Mucosa of descending colon (tissue), 3 donors: Measurements from ENCODE around the gene TC2N. TPM values are rescaled to one million over a fixed set of nuclear protein-coding genes. Genes with fewer than 3 reads are reported as not detected.
A peak's percentile ranks its signal among the peaks of the same experiment; 100 is the strongest.

ENCODE experiments used
- ATAC-seq: fragments of 200-7000 bp; cut with Tn5 transposase; one replicate; pipeline ENCODE4 v1.9.1; 2020; ENCODE audit warnings: mild to moderate bottlenecking, moderate library complexity
- DNase-seq, 3 donors: peaks; one replicate each; pipeline ENCODE4 v3.0.0-alpha.2; 2020
- H3K36me3 ChIP-seq: fragments of 200-600 bp; one replicate; pipeline ENCODE4 v1.8.0; 2021; ENCODE audit warnings: low read depth, mild to moderate bottlenecking
- H3K4me1 ChIP-seq: fragments of 200-600 bp; one replicate; pipeline ENCODE4 v1.8.0; 2021; ENCODE audit warnings: low read depth, mild to moderate bottlenecking
- H3K4me3 ChIP-seq: fragments of 200-600 bp; one replicate; pipeline ENCODE4 v1.8.0; 2021; ENCODE audit warnings: mild to moderate bottlenecking
- H3K9me3 ChIP-seq: fragments of 200-600 bp; one replicate; pipeline ENCODE4 v1.8.0; 2021; ENCODE audit warnings: mild to moderate bottlenecking
- CTCF ChIP-seq: fragments of 200-600 bp; IDR thresholded peaks from one replicate; pipeline ENCODE4 v1.8.0; 2022; ENCODE audit warnings: antibody characterized with exemption, mild to moderate bottlenecking
- intact Hi-C, 2 donors: fragments of 100-400 bp; cut with DNase I in 1 of 2; cut with micrococcal nuclease in 1 of 2; formaldehyde crosslinking; loops; one replicate each; pipeline versions ENCODE4 v1.11.0 to v1.11.1; 2022; cut with DNase I, micrococcal nuclease
- long read RNA-seq, 2 donors: library from polyadenylated mRNA; unstranded; transcript quantifications; one replicate each; pipeline ENCODE4 v2.0.0, GENCODE V29; 2019 to 2021
- total RNA-seq, 3 donors: library from RNA; stranded (reverse); fragmentation: NEBNext Ultra II Directional in 2 of 3; extraction: Animal tissue kit (Norgen Biotek cat#: 25700) in 2 of 3; gene quantifications; one replicate each; pipeline versions ENCODE4 v1.2.1 to v1.2.4, GENCODE V29; 2021 to 2023
- donor health status: DM: no; HTN: no; CAD: no; lungs with moderate emphysema.
- donor health status: DM: no; HTN: no; CAD: no.
- donor health status: DM: no; HTN: yes; CAD: no.

The TC2N gene
- 10 to 100 TPM; 39.0 to 75.1 (median 63.6) TPM for total RNA-seq
- long read RNA-seq, donor 1, full-length matches to known transcripts: 6 of 12 reads
- long read RNA-seq, donor 1, partial matches to known transcripts: 2 of 12 reads
- long read RNA-seq, donor 1, other reads (novel, unspliced or antisense): 4 of 12 reads
- long read RNA-seq, donor 2, partial matches to known transcripts: 1 of 3 reads
- long read RNA-seq, donor 2, other reads (novel, unspliced or antisense): 0 of 3 reads

GRCh38 chr14:91867316-91867988 lies at the start of gene TC2N:
TC2N (minus strand) TSS chr14:91867536; CDS start chr14:91813769, 53,767 bp downstream.
- Histone ChIP-seq H3K4me3 (no peak within 1 kb of the TSS), H3K9me3 (no peaks in the 10 kb centered on the region), H3K4me1 (peaks cover 19% of the 10 kb centered on the region), H3K36me3 (no peaks in the 10 kb centered on the region)
- no peak for TF ChIP-seq CTCF
- DNase-seq (no peak), ATAC-seq (peak; percentile 17)
- intact Hi-C loops: no loop called here

- intact Hi-C loops: no loop called here
- ATAC-seq: no peak
- TF ChIP-seq CTCF: no peak
- H3K36me3 ChIP-seq: no peaks in the 10 kb centered on the region
- H3K9me3 ChIP-seq: no peaks in the 10 kb centered on the region
- no peak for DNase-seq
- no peaks in the 10 kb centered on the region for H3K4me1 ChIP-seq
- H3K4me3 ChIP-seq: no peak overlapping the region
These were observed 44.7 kb upstream of the TC2N start for GRCh38 chr14:91912035-91912434.

- Histone ChIP-seq H3K36me3 (no peaks in the 10 kb centered on the region), H3K9me3 (no peaks in the 10 kb centered on the region), H3K4me3 (no peak overlapping the region), H3K4me1 (no peaks in the 10 kb centered on the region)
- peak; percentile 21 for TF ChIP-seq CTCF
- ATAC-seq (peak; percentile 91), DNase-seq (peak in 1 of 3 donors; percentile 25)
- intact Hi-C loops: no loop called here
These were observed 44.2 kb upstream of the TC2N start for GRCh38 chr14:91911474-91912032.

GRCh38 chr14:91910196-91910595 lies 42.9 kb upstream of the TC2N start:
- no peaks in the 10 kb centered on the region for H3K4me1 ChIP-seq
- ATAC-seq: no peak
- no peak overlapping the region for H3K4me3 ChIP-seq
- TF ChIP-seq CTCF: no peak
- H3K36me3 ChIP-seq: no peaks in the 10 kb centered on the region
- no peak for DNase-seq
- intact Hi-C loops: no loop called here
- H3K9me3 ChIP-seq: no peaks in the 10 kb centered on the region

- intact Hi-C loops: no loop called here
- ATAC-seq (peak; percentile 70), DNase-seq (peak in 1 of 3 donors; percentile 25)
- no peak for TF ChIP-seq CTCF
- Histone ChIP-seq H3K36me3 (no peaks in the 10 kb centered on the region), H3K4me3 (no peak overlapping the region), H3K4me1 (no peaks in the 10 kb centered on the region), H3K9me3 (no peaks in the 10 kb centered on the region)
These were observed 39.0 kb upstream of the TC2N start for GRCh38 chr14:91906374-91906773.
